Measurements from ENCODE around the gene KCNQ1OT1. TPM values are rescaled to one million over a fixed set of nuclear protein-coding genes. Genes with fewer than 3 reads are reported as not detected.

The KCNQ1OT1 gene
- total RNA-seq, 1 experiment from 2014 or later: 1.2 TPM

- Histone ChIP-seq H4K8ac (replicated peaks; ENCODE audit: insufficient read length, low read depth, low read length) (no peak overlapping the region), H3K4me2 (ENCODE audit: insufficient read depth, insufficient read length, low read length) (no peak overlapping the region), H2BK5ac (ENCODE audit: insufficient read length, low read length) (no peak overlapping the region), H3K4me1 (ENCODE audit: insufficient read depth, low read length) (no peaks in the 10 kb centered on the region), H4K91ac (ENCODE audit: insufficient read length, low read depth, low read length) (no peak overlapping the region), H3K4ac (ENCODE audit: low read depth, low read length) (no peak overlapping the region), H2BK12ac (ENCODE audit: insufficient read length, low read depth, low read length) (no peak overlapping the region), H3K27me3 (ENCODE audit: insufficient read depth, low read length) (peaks cover 4% of the 10 kb centered on the region; the same call in 1 of the 2 replicates), H3K14ac (ENCODE audit: insufficient read depth, low read length) (no peak overlapping the region), H3K23ac (ENCODE audit: insufficient read length, low read depth, low read length) (no peak overlapping the region), H3T11ph (ENCODE audit: low read length) (no peak overlapping the region), H3K56ac (ENCODE audit: insufficient read length, low read depth, low read length) (no peak overlapping the region), H2AK5ac (ENCODE audit: insufficient read length, low read length) (no peak overlapping the region), H2BK120ac (ENCODE audit: low read depth, low read length, poor library complexity, severe bottlenecking) (no peak overlapping the region), H2BK15ac (ENCODE audit: low read depth, low read length) (no peak overlapping the region), H3K9ac (ENCODE audit: extremely low read depth, insufficient read length, low read length) (no peak overlapping the region), H2AFZ (ENCODE audit: low read length) (no peak overlapping the region), H2BK20ac (ENCODE audit: low read depth, low read length, poor library complexity, severe bottlenecking) (no peak overlapping the region), H4K5ac (ENCODE audit: insufficient read length, low read depth, low read length) (no peak overlapping the region), H4K20me1 (ENCODE audit: control insufficient read depth, insufficient read depth, insufficient read length) (no peaks in the 10 kb centered on the region), H3K9me3 (ENCODE audit: control insufficient read depth, low read depth, low read length) (peaks cover 47% of the 10 kb centered on the region), H3K18ac (ENCODE audit: insufficient read length, low read depth, low read length) (no peak overlapping the region), H3K79me1 (ENCODE audit: insufficient read depth, low read depth, low read length, poor library complexity, severe bottlenecking) (no peaks in the 10 kb centered on the region), H3K79me2 (ENCODE audit: insufficient read depth, low read length) (no peaks in the 10 kb centered on the region), H3K23me2 (ENCODE audit: insufficient read length, low read depth, low read length, poor library complexity, severe bottlenecking) (no peaks in the 10 kb centered on the region), H3K27ac (ENCODE audit: insufficient read length, low read depth, low read length) (no peak overlapping the region)
- TF ChIP-seq CTCF (conservative IDR thresholded peaks at IDR 0.05): no peak
- peaks cover 36 to 59% (median 51%) of the 10 kb centered on the region in 3 experiments for H3K36me3 Mint-ChIP-seq (ENCODE audit: insufficient read depth in 1 of 3, low read depth in 3 of 3)
- H3K4me3 Mint-ChIP-seq: no peak overlapping the region
- peaks cover 97 to 99% of the 10 kb centered on the region in 2 experiments for H3K9me3 Mint-ChIP-seq
- WGBS (ENCODE audit: extremely low coverage, insufficient read length, low lambda C conversion rate): no CpG with 5 or more reads among the region's 1 CpG
- DNase-seq: no peak
- no peak overlapping the region for H3K27ac Mint-ChIP-seq
- H3K4me1 Mint-ChIP-seq: no peaks in the 10 kb centered on the region
- H3K27me3 Mint-ChIP-seq (ENCODE audit: low read depth): peaks cover 95% of the 10 kb centered on the region
Measured at GRCh38 chr11:2647167-2647566, 52.6 kb downstream of the KCNQ1OT1 start.
